Stimulated activated CD8-positive, alpha-beta memory T cell treated with anti-CD3 and anti-CD28 coated beads, Interleukin-15, amount 100 ng/mL, for 1 hour (primary cell): ENCODE results near the gene PPARA.

ENCODE experiments used
- DNase-seq: peaks from one replicate; pipeline ENCODE4 v3.0.0-alpha.2; 2020; ENCODE audit warnings: low read depth

The PPARA gene

GRCh38 chr22:46145361-46145851 lies 4.9 kb upstream of the PPARA start:
- no peak for DNase-seq

GRCh38 chr22:46145896-46146295 lies 4.4 kb upstream of the PPARA start:
- DNase-seq = no peak

- no peak for DNase-seq
Measured at GRCh38 chr22:46146329-46146728, 4.0 kb upstream of the PPARA start.

- no peak for DNase-seq
Measured at GRCh38 chr22:46147061-46147460, 3.3 kb upstream of the PPARA start.

GRCh38 chr22:46147471-46148267 lies 2.7 kb upstream of the PPARA start:
- no peak for DNase-seq

GRCh38 chr22:46148336-46148735 lies 2.0 kb upstream of the PPARA start:
- no peak for DNase-seq

GRCh38 chr22:46148816-46149511 lies 1.4 kb upstream of the PPARA start:
- no peak for DNase-seq

- DNase-seq = no peak
Measured at GRCh38 chr22:46149512-46150033, 753 bp upstream of the PPARA start.

GRCh38 chr22:46150655-46151477 lies 540 bp downstream of the PPARA start:
- DNase-seq = peak; percentile 34

GRCh38 chr22:46153930-46154329 lies 3.6 kb downstream of the PPARA start:
- DNase-seq = no peak

- no peak for DNase-seq
Measured at GRCh38 chr22:46156031-46156430, 5.7 kb downstream of the PPARA start.

- DNase-seq = no peak
Measured at GRCh38 chr22:46158283-46158682, 8.0 kb downstream of the PPARA start.

- DNase-seq = no peak
Measured at GRCh38 chr22:46159212-46159611, 8.9 kb downstream of the PPARA start.

- DNase-seq = no peak
Measured at GRCh38 chr22:46159777-46160176, 9.5 kb downstream of the PPARA start.

- no peak for DNase-seq
Measured at GRCh38 chr22:46162285-46162684, 12.0 kb downstream of the PPARA start.

- DNase-seq = no peak
Measured at GRCh38 chr22:46162771-46163556, 12.6 kb downstream of the PPARA start.

- no peak for DNase-seq
Measured at GRCh38 chr22:46163557-46163888, 13.2 kb downstream of the PPARA start.

- no peak for DNase-seq
Measured at GRCh38 chr22:46165977-46166376, 15.7 kb downstream of the PPARA start.

- no peak for DNase-seq
Measured at GRCh38 chr22:46169628-46170027, 19.3 kb downstream of the PPARA start.

- no peak for DNase-seq
Measured at GRCh38 chr22:46171940-46172339, 21.6 kb downstream of the PPARA start.

GRCh38 chr22:46172522-46173110 lies 22.3 kb downstream of the PPARA start:
- DNase-seq = no peak
